Ovary (tissue), 10 donors: ENCODE results near the gene SLCO2B1. TPM values are rescaled to one million over a fixed set of nuclear protein-coding genes. Genes with fewer than 3 reads are reported as not detected.
"Not testable (repeated sequence)": the region's sequence is repeated elsewhere in the genome, so short reads cannot be mapped to it uniquely, and the experiment has no call there.

Source experiments
- DNase-seq, 5 donors: peaks; one replicate each; pipeline ENCODE4 v3.0.0-alpha.2; 2019 to 2020
- H3K27ac ChIP-seq, 2 donors: fragments of 200-600 bp; one replicate each; pipeline versions ENCODE4 v1.5.1 to v1.8.0; 2019 to 2022
- H3K27me3 ChIP-seq: fragments of 200-600 bp; one replicate; pipeline ENCODE4 v1.8.0; 2022
- H3K36me3 ChIP-seq: fragments of 200-600 bp; sonication (generic); one replicate; pipeline ENCODE4 v1.5.1; 2019
- H3K4me1 ChIP-seq: one replicate; pipeline ENCODE4 v1.8.1; 2013; ENCODE audit warnings: mild to moderate bottlenecking, moderate library complexity; ENCODE audit not compliant: insufficient read depth
- H3K4me3 ChIP-seq: fragments of 200-600 bp; sonication (generic); one replicate; pipeline ENCODE4 v1.5.1; 2017
- H3K9me3 ChIP-seq, 2 donors: fragments of 200-600 bp in 1 of 2; sonication (generic) in 1 of 2; one replicate each; pipeline versions ENCODE4 v1.5.1 to v1.8.1; 2013 to 2019; ENCODE audit warnings: mild to moderate bottlenecking in 1 of 2, moderate library complexity in 1 of 2
- CTCF ChIP-seq, 3 donors: fragments of 450-650 bp in 2 of 3; fragments of 200-600 bp in 1 of 3; IDR thresholded peaks; one replicate each; pipeline versions ENCODE4 v1.5.1 to v1.8.0; 2016 to 2022; ENCODE audit warnings: antibody characterized with exemption in 3 of 3, mild to moderate bottlenecking in 1 of 3
- EP300 ChIP-seq: sonication (generic); formaldehyde crosslinking; IDR thresholded peaks from one replicate; pipeline ENCODE4 v1.6.1; 2017; ENCODE audit warnings: antibody characterized with exemption
- POLR2A ChIP-seq: fragments of 450-650 bp; IDR thresholded peaks from one replicate; pipeline ENCODE4 v1.6.1; 2017; ENCODE audit warnings: antibody characterized with exemption, mild to moderate bottlenecking, moderate library complexity
- WGBS, 3 donors: extraction: QIAGEN DNeasy Blood & Tissue Kit in 1 of 3; methylation state at CpG; one replicate each; pipeline versions ENCODE4 v1.1.5 to v1.1.7; 2013 to 2017; 5-methylcytosine and 5-hydroxymethylcytosine counted together
- intact Hi-C, 4 donors: fragments of 100-400 bp; cut with DNase I; formaldehyde crosslinking; loops; one replicate each; pipeline versions ENCODE4 v1.11.0 to v1.15.1; 2022 to 2023
- long read RNA-seq, 3 donors: library from polyadenylated mRNA in 2 of 3; unstranded in 2 of 3; transcript quantifications; one replicate each; pipeline ENCODE4 v2.0.0 and lab custom pipeline, GENCODE V29; 2021 to 2026
- polyA plus RNA-seq, 2 donors: library from polyadenylated mRNA; stranded (reverse); fragments of 200-250 nt in 1 of 2; fragments of 350-450 nt in 1 of 2; fragmentation: Illumina TruSeq in 1 of 2; extraction: RNeasy Lipid Tissue Mini Kit (QIAGEN cat#74804) in 1 of 2; gene quantifications; one replicate each; pipeline ENCODE4 v1.2.3, GENCODE V29; 2013 to 2014
- total RNA-seq, 7 donors: library from RNA; depleted of rRNA in 2 of 7; stranded (reverse); fragments of >200 nt in 2 of 7; fragmentation: NEBNext Ultra II Directional in 3 of 7; extraction: Animal tissue kit (Norgen Biotek cat#: 25700) in 3 of 7; gene quantifications; one replicate each; pipeline versions ENCODE4 v1.1.0 to v1.2.4, GENCODE V29; 2016 to 2023
- donor health status: DM: no; HTN: no; CAD: no; lungs with moderate emphysema.
- donor health status: DM: no; HTN: no; CAD: no.
- donor health status: Bipolar disorder and iron deficiency.
- donor health status: DM: yes; HTN: yes; CAD: no.
- donor health status: DM: no; HTN: no; CAD: no.
- donor health status: DM: yes; HTN: yes; CAD: no.

The SLCO2B1 gene
- total RNA-seq (10 to 100 TPM; 12.6 to 79.4 (median 21.8) TPM), polyA plus RNA-seq (10 to 100 TPM; 17.6 to 44.4 TPM)
- long read RNA-seq, donor 1, full-length matches to known transcripts: 5 of 21 reads
- long read RNA-seq, donor 1, partial matches to known transcripts: 10 of 21 reads
- long read RNA-seq, donor 1, other reads (novel, unspliced or antisense): 6 of 21 reads
- long read RNA-seq, donor 2, partial matches to known transcripts: 0 of 3 reads
- long read RNA-seq, donor 2, other reads (novel, unspliced or antisense): 0 of 3 reads
- long read RNA-seq, donor 3, full-length matches to known transcripts: 26 of 51 reads
- long read RNA-seq, donor 3, partial matches to known transcripts: 20 of 51 reads
- long read RNA-seq, donor 3, other reads (novel, unspliced or antisense): 5 of 51 reads

- no peaks in the 10 kb centered on the region for H3K4me1 ChIP-seq
- no peaks in the 10 kb centered on the region for H3K36me3 ChIP-seq
- no peak for TF ChIP-seq POLR2A
- TF ChIP-seq CTCF (IDR thresholded peaks at IDR 0.05): no peak
- no peak for TF ChIP-seq EP300
- H3K27me3 ChIP-seq: no peaks in the 10 kb centered on the region
- H3K9me3 ChIP-seq: no peaks in the 10 kb centered on the region
- DNase-seq: no peak
- no peak within 1 kb of the TSS for H3K27ac ChIP-seq
- intact Hi-C loops: loop anchor here in 1 of 4 donors (5.0 kb wide), 1 partner anchor 51 kb away; no protein-coding TSS in a partner anchor
- WGBS, 3 donors: 46 to 56% (median 47%) methylated on average over 4 of the region's 4 CpGs
- peak within 1 kb of the TSS; percentile 9 for H3K4me3 ChIP-seq
Observed at GRCh38 chr11:75150879-75151278, at the start of gene SLCO2B1. TSS of gene SLCO2B1 (plus strand) at chr11:75151107. CDS start at chr11:75151382, 275 bp downstream.

GRCh38 chr11:75101424-75102128 lies 49.3 kb upstream of the SLCO2B1 start:
- intact Hi-C loops: no loop called here
- DNase-seq: no peak
- H3K4me3 ChIP-seq: no peak overlapping the region
- WGBS, 3 donors: 83 to 85% (median 85%) methylated on average over 8 of the region's 8 CpGs
- peaks cover 0 to 3% of the 10 kb centered on the region in 2 donors for H3K9me3 ChIP-seq
- H3K4me1 ChIP-seq: no peaks in the 10 kb centered on the region
- no peaks in the 10 kb centered on the region for H3K36me3 ChIP-seq
- no peaks in the 10 kb centered on the region for H3K27me3 ChIP-seq
- no peak overlapping the region for H3K27ac ChIP-seq
- no peak for TF ChIP-seq EP300
- no peak for TF ChIP-seq CTCF (IDR thresholded peaks at IDR 0.05)
- TF ChIP-seq POLR2A: no peak

GRCh38 chr11:75103380-75104026 lies 47.4 kb upstream of the SLCO2B1 start:
- intact Hi-C loops: no loop called here
- DNase-seq: no peak
- no peak overlapping the region for H3K4me3 ChIP-seq
- no peaks in the 10 kb centered on the region for H3K9me3 ChIP-seq
- 61 to 71% (median 67%) methylated on average over 5 of the region's 5 CpGs for WGBS, 3 donors
- no peaks in the 10 kb centered on the region for H3K27me3 ChIP-seq
- no peak overlapping the region for H3K27ac ChIP-seq
- H3K4me1 ChIP-seq: no peaks in the 10 kb centered on the region
- TF ChIP-seq EP300: no peak
- no peak for TF ChIP-seq CTCF (IDR thresholded peaks at IDR 0.05)
- no peak for TF ChIP-seq POLR2A
- H3K36me3 ChIP-seq: no peaks in the 10 kb centered on the region

- Histone ChIP-seq H3K4me1 (no peaks in the 10 kb centered on the region), H3K27ac (no peak overlapping the region), H3K27me3 (no peaks in the 10 kb centered on the region), H3K36me3 (no peaks in the 10 kb centered on the region), H3K4me3 (no peak overlapping the region), H3K9me3 (no peaks in the 10 kb centered on the region)
- intact Hi-C loops: no loop called here
- WGBS, 3 donors: 47 to 65% (median 48%) methylated on average over 9 of the region's 9 CpGs
- TF ChIP-seq EP300 (no peak), CTCF (IDR thresholded peaks at IDR 0.05) (no peak), POLR2A (no peak)
- no peak for DNase-seq
Observed at GRCh38 chr11:75105462-75105925, 45.4 kb upstream of the SLCO2B1 start.

- DNase-seq, H3K4me3 ChIP-seq, H3K27ac ChIP-seq, H3K27me3 ChIP-seq, intact Hi-C loops, H3K9me3 ChIP-seq, H3K36me3 ChIP-seq, H3K4me1 ChIP-seq: not testable (repeated sequence)
- WGBS, 3 donors: 63 to 67% (median 66%) methylated on average over 2 of the region's 2 CpGs
Observed at GRCh38 chr11:75105967-75106681, 44.8 kb upstream of the SLCO2B1 start.
